Inferior parietal cortex (tissue), 1 donor: Measurements from ENCODE around the gene MRGPRD.

Experiments used
- DNase-seq: peaks from one replicate; pipeline ENCODE4 v3.0.0-alpha.2; 2016; ENCODE audit errors: extremely low spot score

The MRGPRD gene

GRCh38 chr11:68931911-68932310, 48.9 kb downstream of the MRGPRD start:
- DNase-seq: no peak

GRCh38 chr11:68930991-68931855, 49.6 kb downstream of the MRGPRD start:
- no peak for DNase-seq
